MM.1S (cell line): ENCODE results near the gene SPEF2.

Source experiments
- DNase-seq: peaks from one replicate; pipeline ENCODE4 v3.0.0-alpha.2; 2015
- H2AFZ ChIP-seq: fragments of 300-600 bp; sonication (generic); 2 replicates; pipeline ENCODE4 v1.6.0; 2016; ENCODE audit warnings: antibody characterized with exemption, low read length
- H3F3A ChIP-seq: fragments of 300-600 bp; sonication (generic); 2 replicates; pipeline ENCODE4 v1.6.1; 2016; ENCODE audit warnings: mild to moderate bottlenecking, antibody characterized with exemption, low read length, moderate library complexity, mixed read lengths; ENCODE audit not compliant: insufficient read depth
- H3K27ac ChIP-seq: fragments of 300-600 bp; sonication (generic); 2 replicates; pipeline ENCODE4 v1.5.1; 2016; ENCODE audit warnings: mild to moderate bottlenecking, low read length
- H3K27me3 ChIP-seq: fragments of 300-600 bp; sonication (generic); replicated peaks from 2 replicates; pipeline ENCODE4 v1.6.0; 2016; ENCODE audit warnings: low read length; ENCODE audit not compliant: insufficient read depth
- H3K36me3 ChIP-seq: fragments of 300-600 bp; sonication (generic); replicated peaks from 2 replicates; pipeline ENCODE4 v1.6.1; 2016; ENCODE audit warnings: mild to moderate bottlenecking, low read length, mixed read lengths; ENCODE audit not compliant: insufficient read depth
- H3K4me1 ChIP-seq: fragments of 300-600 bp; sonication (generic); 2 replicates; pipeline ENCODE4 v1.6.1; 2016; ENCODE audit warnings: low read length, mixed read lengths
- H3K4me2 ChIP-seq: fragments of 300-600 bp; sonication (generic); 2 replicates; pipeline ENCODE4 v1.6.0; 2016; ENCODE audit warnings: low read depth, low read length
- H3K4me3 ChIP-seq: fragments of 300-600 bp; sonication (generic); 2 replicates; pipeline ENCODE4 v1.5.1; 2016; ENCODE audit warnings: low read length, mixed read lengths
- H3K79me2 ChIP-seq: fragments of 300-600 bp; sonication (generic); 2 replicates; pipeline ENCODE4 v1.6.1; 2016; ENCODE audit warnings: mixed run types, low read length, mixed read lengths
- H3K9ac ChIP-seq: fragments of 300-600 bp; sonication (generic); 2 replicates; pipeline ENCODE4 v1.6.1; 2016; ENCODE audit warnings: low read length, mixed read lengths
- H3K9me2 ChIP-seq: fragments of 300-600 bp; sonication (generic); replicated peaks from 2 replicates; pipeline ENCODE4 v1.6.1; 2016; ENCODE audit warnings: mild to moderate bottlenecking, low read length, mixed read lengths; ENCODE audit not compliant: insufficient read depth
- H3K9me3 ChIP-seq: fragments of 300-600 bp; sonication (generic); replicated peaks from 2 replicates; pipeline ENCODE4 v1.6.1; 2016; ENCODE audit warnings: mild to moderate bottlenecking, low read length, mixed read lengths; ENCODE audit not compliant: insufficient read depth
- H4K20me1 ChIP-seq: fragments of 300-600 bp; sonication (generic); 2 replicates; pipeline ENCODE4 v1.6.1; 2016; ENCODE audit warnings: mild to moderate bottlenecking, low read length, moderate library complexity, mixed read lengths; ENCODE audit not compliant: insufficient read depth
- CTCF ChIP-seq: fragments of 300-600 bp; sonication (generic); IDR thresholded peaks from 2 replicates; pipeline ENCODE4 v1.5.1; 2016; ENCODE audit warnings: antibody characterized with exemption, low read length, mixed read lengths
- EZH2 ChIP-seq: fragments of 300-600 bp; sonication (generic); optimal IDR thresholded peaks from 2 replicates; pipeline ENCODE3; 2017; ENCODE audit warnings: low read depth, mild to moderate bottlenecking, antibody characterized with exemption, low read length, mixed read lengths
- EZH2phosphoT487 ChIP-seq: fragments of 300-600 bp; sonication (generic); IDR thresholded peaks from 2 replicates; pipeline ENCODE4 v1.6.1; 2018; ENCODE audit warnings: antibody characterized with exemption, low read length

Gene SPEF2

GRCh38 chr5:35644543-35644942 lies 26.9 kb downstream of the SPEF2 start:
- Histone ChIP-seq H3F3A (no peaks in the 10 kb centered on the region), H3K79me2 (no peaks in the 10 kb centered on the region), H3K36me3 (no peaks in the 10 kb centered on the region), H3K27ac (no peak overlapping the region), H2AFZ (no peak overlapping the region), H3K9ac (no peak overlapping the region), H3K9me2 (no peaks in the 10 kb centered on the region), H4K20me1 (no peaks in the 10 kb centered on the region), H3K27me3 (no peaks in the 10 kb centered on the region), H3K4me3 (no peak overlapping the region), H3K9me3 (no peaks in the 10 kb centered on the region), H3K4me1 (no peaks in the 10 kb centered on the region), H3K4me2 (no peak overlapping the region)
- no peak for DNase-seq
- TF ChIP-seq CTCF, result no peak

GRCh38 chr5:35647128-35647527 lies 29.5 kb downstream of the SPEF2 start:
- TF ChIP-seq CTCF, result no peak
- TF ChIP-seq EZH2phosphoT487, result no peak
- no peak for TF ChIP-seq EZH2
- no peaks in the 10 kb centered on the region for H3K4me1 ChIP-seq
- no peak overlapping the region for H3K27ac ChIP-seq
- DNase-seq, result no peak
- H3K4me2 ChIP-seq, result no peak overlapping the region
- H4K20me1 ChIP-seq, result no peaks in the 10 kb centered on the region
- no peak overlapping the region for H3K9ac ChIP-seq
- no peaks in the 10 kb centered on the region for H3K36me3 ChIP-seq
- no peak overlapping the region for H3K4me3 ChIP-seq
- no peaks in the 10 kb centered on the region for H3K79me2 ChIP-seq
- H2AFZ ChIP-seq, result no peak overlapping the region
- no peaks in the 10 kb centered on the region for H3K27me3 ChIP-seq
- no peaks in the 10 kb centered on the region for H3K9me3 ChIP-seq
- H3F3A ChIP-seq, result no peaks in the 10 kb centered on the region
- no peaks in the 10 kb centered on the region for H3K9me2 ChIP-seq

GRCh38 chr5:35647712-35648111 lies 30.0 kb downstream of the SPEF2 start:
- Histone ChIP-seq H3K36me3 (no peaks in the 10 kb centered on the region), H3K4me1 (no peaks in the 10 kb centered on the region), H3K9ac (no peak overlapping the region), H3K27me3 (no peaks in the 10 kb centered on the region), H3K4me2 (no peak overlapping the region), H2AFZ (no peak overlapping the region), H3K79me2 (no peaks in the 10 kb centered on the region), H3K27ac (no peak overlapping the region), H4K20me1 (no peaks in the 10 kb centered on the region), H3K9me3 (no peaks in the 10 kb centered on the region), H3F3A (no peaks in the 10 kb centered on the region), H3K4me3 (no peak overlapping the region), H3K9me2 (no peaks in the 10 kb centered on the region)
- TF ChIP-seq CTCF (no peak), EZH2 (no peak), EZH2phosphoT487 (no peak)
- no peak for DNase-seq
